NB4 (cell line): ENCODE measurements around the gene ARRDC4.

ENCODE experiments used
- CTCF ChIP-seq: IDR thresholded peaks from one replicate; pipeline ENCODE4 v1.5.1; 2012; ENCODE audit warnings: low read depth, low read length
- POLR2A ChIP-seq: IDR thresholded peaks from 2 replicates; pipeline ENCODE4 v1.6.1; 2011; ENCODE audit warnings: mild to moderate bottlenecking; ENCODE audit not compliant: insufficient read length; ENCODE audit errors: extremely low read depth

GRCh38 chr15:97981058-97981457, 20.6 kb downstream of the ARRDC4 start:
- TF ChIP-seq CTCF, result no peak
- no peak for TF ChIP-seq POLR2A
